Prostate gland (tissue), 2 donors: ENCODE results near the gene AMD1.
"Not testable (repeated sequence)": the region's sequence is repeated elsewhere in the genome, so short reads cannot be mapped to it uniquely, and the experiment has no call there.

Experiments used
- POLR2A ChIP-seq: fragments of 450-650 bp; IDR thresholded peaks from one replicate; pipeline ENCODE4 v1.6.1; 2016; ENCODE audit warnings: antibody characterized with exemption, mild to moderate bottlenecking
- TF ChIP-seq, protein P1 (sequence below), 4 experiments: fragments of 200-600 bp in 2 of 4; fragments of 450-650 bp in 2 of 4; sonication (generic) in 2 of 4; IDR thresholded peaks; 1 replicate in 3 of 4; 2 replicates in 1 of 4; pipeline ENCODE4 v1.5.1; 2016 to 2019; ENCODE audit warnings: antibody characterized with exemption in 4 of 4, mild to moderate bottlenecking in 2 of 4, moderate library complexity in 2 of 4

DNA sequence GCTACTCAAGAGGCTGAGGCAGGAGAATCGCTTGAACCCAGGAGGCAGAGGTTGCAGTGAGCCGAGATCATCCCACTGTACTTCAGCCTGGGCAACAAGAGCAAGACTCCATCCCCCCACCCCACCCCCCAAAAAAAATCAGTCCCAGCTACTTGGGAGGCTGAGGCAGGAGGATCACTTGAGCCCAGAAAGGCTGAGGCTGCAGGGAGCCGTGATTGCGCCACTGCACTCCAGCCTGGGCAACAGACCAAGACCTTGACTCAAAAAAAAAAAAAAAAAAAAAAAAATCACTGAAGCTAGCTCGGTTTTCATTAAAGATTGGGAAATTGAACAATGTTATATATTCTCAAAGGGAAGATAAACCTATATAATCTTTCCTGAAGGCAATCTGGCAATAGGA is 38.8 kb upstream of the AMD1 start:
- TF ChIP-seq, protein P1, sequence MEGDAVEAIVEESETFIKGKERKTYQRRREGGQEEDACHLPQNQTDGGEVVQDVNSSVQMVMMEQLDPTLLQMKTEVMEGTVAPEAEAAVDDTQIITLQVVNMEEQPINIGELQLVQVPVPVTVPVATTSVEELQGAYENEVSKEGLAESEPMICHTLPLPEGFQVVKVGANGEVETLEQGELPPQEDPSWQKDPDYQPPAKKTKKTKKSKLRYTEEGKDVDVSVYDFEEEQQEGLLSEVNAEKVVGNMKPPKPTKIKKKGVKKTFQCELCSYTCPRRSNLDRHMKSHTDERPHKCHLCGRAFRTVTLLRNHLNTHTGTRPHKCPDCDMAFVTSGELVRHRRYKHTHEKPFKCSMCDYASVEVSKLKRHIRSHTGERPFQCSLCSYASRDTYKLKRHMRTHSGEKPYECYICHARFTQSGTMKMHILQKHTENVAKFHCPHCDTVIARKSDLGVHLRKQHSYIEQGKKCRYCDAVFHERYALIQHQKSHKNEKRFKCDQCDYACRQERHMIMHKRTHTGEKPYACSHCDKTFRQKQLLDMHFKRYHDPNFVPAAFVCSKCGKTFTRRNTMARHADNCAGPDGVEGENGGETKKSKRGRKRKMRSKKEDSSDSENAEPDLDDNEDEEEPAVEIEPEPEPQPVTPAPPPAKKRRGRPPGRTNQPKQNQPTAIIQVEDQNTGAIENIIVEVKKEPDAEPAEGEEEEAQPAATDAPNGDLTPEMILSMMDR (IDR thresholded peaks at IDR 0.05), result not testable (repeated sequence)
- TF ChIP-seq POLR2A, result not testable (repeated sequence)
